HepG2 (cell line): ENCODE measurements around the gene SAMD9.

ENCODE experiments used
- ATM ChIP-seq: fragments of 450-650 bp; IDR thresholded peaks from 2 replicates; pipeline ENCODE4 v1.7.1; 2017; ENCODE audit warnings: mild to moderate bottlenecking, borderline replicate concordance
- FOXA1 ChIP-seq, 2 experiments: fragments of 450-650 bp in 1 of 2; sonication (generic) in 1 of 2; formaldehyde crosslinking in 1 of 2; IDR thresholded peaks; 2 replicates each; pipeline versions ENCODE4 v1.4.0 to v1.6.1; 2016 to 2020; ENCODE audit warnings: missing genetic modification reagents in 1 of 2
- HMGA1 ChIP-seq: sonication (generic); formaldehyde crosslinking; conservative IDR thresholded peaks from 2 replicates; pipeline ENCODE4 v1.4.0; 2020; ENCODE audit warnings: missing genetic modification reagents
- HNRNPL ChIP-seq: fragments of 200-400 bp; formaldehyde crosslinking; IDR thresholded peaks from 2 replicates; pipeline ENCODE4 v1.6.1; 2017; ENCODE audit warnings: mild to moderate bottlenecking, low read depth, low read length
- MXI1 ChIP-seq: IDR thresholded peaks from 3 replicates; pipeline ENCODE4 v1.6.1; 2012; ENCODE audit warnings: low read depth, low read length, inconsistent platforms, borderline replicate concordance
- ZNF335 ChIP-seq: sonication (generic); formaldehyde crosslinking; IDR thresholded peaks from 2 replicates; pipeline ENCODE4 v1.4.0; 2020; ENCODE audit warnings: missing genetic modification reagents
- ZNF670 ChIP-seq: sonication (generic); formaldehyde crosslinking; IDR thresholded peaks from 2 replicates; pipeline ENCODE4 v1.8.0; 2022; ENCODE audit warnings: mild to moderate bottlenecking, missing genetic modification reagents, borderline replicate concordance
- ZNF777 ChIP-seq: sonication (generic); formaldehyde crosslinking; IDR thresholded peaks from 2 replicates; pipeline ENCODE4 v1.4.0; 2020; ENCODE audit warnings: missing genetic modification reagents
- ZZZ3 ChIP-seq: sonication (generic); formaldehyde crosslinking; IDR thresholded peaks from 2 replicates; pipeline ENCODE4 v1.4.0; 2020; ENCODE audit warnings: missing genetic modification reagents, mild to moderate bottlenecking, borderline replicate concordance
- TF ChIP-seq, protein P1 (sequence below): sonication (generic); formaldehyde crosslinking; IDR thresholded peaks from 2 replicates; pipeline ENCODE4 v1.5.0; 2020; ENCODE audit warnings: mild to moderate bottlenecking, missing genetic modification reagents, moderate library complexity
- TF ChIP-seq, protein P2 (sequence below): sonication (generic); formaldehyde crosslinking; IDR thresholded peaks from 2 replicates; pipeline ENCODE4 v1.4.0; 2020; ENCODE audit warnings: missing genetic modification reagents

- TF ChIP-seq ZZZ3 (CRISPR knock-in tag) = no peak
- TF ChIP-seq FOXA1 (IDR thresholded peaks at IDR 0.05) = no peak
- no peak for TF ChIP-seq FOXA1 (CRISPR knock-in tag; IDR thresholded peaks at IDR 0.05)
- TF ChIP-seq, protein P1, sequence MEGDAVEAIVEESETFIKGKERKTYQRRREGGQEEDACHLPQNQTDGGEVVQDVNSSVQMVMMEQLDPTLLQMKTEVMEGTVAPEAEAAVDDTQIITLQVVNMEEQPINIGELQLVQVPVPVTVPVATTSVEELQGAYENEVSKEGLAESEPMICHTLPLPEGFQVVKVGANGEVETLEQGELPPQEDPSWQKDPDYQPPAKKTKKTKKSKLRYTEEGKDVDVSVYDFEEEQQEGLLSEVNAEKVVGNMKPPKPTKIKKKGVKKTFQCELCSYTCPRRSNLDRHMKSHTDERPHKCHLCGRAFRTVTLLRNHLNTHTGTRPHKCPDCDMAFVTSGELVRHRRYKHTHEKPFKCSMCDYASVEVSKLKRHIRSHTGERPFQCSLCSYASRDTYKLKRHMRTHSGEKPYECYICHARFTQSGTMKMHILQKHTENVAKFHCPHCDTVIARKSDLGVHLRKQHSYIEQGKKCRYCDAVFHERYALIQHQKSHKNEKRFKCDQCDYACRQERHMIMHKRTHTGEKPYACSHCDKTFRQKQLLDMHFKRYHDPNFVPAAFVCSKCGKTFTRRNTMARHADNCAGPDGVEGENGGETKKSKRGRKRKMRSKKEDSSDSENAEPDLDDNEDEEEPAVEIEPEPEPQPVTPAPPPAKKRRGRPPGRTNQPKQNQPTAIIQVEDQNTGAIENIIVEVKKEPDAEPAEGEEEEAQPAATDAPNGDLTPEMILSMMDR (CRISPR knock-in tag) = no peak
- no peak for TF ChIP-seq ZNF777
- TF ChIP-seq ZNF335 (CRISPR knock-in tag) = no peak
- no peak for TF ChIP-seq HNRNPL
- TF ChIP-seq ZNF670 (CRISPR knock-in tag) = no peak
- TF ChIP-seq ATM = no peak
- TF ChIP-seq HMGA1 (CRISPR knock-in tag) = no peak
- TF ChIP-seq MXI1 = no peak
- TF ChIP-seq, protein P2, sequence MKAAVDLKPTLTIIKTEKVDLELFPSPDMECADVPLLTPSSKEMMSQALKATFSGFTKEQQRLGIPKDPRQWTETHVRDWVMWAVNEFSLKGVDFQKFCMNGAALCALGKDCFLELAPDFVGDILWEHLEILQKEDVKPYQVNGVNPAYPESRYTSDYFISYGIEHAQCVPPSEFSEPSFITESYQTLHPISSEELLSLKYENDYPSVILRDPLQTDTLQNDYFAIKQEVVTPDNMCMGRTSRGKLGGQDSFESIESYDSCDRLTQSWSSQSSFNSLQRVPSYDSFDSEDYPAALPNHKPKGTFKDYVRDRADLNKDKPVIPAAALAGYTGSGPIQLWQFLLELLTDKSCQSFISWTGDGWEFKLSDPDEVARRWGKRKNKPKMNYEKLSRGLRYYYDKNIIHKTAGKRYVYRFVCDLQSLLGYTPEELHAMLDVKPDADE (CRISPR knock-in tag) = no peak
Observed at GRCh38 chr7:93117327-93117726, 452 bp downstream of the SAMD9 start.
